ENCODE measurements around the gene STRN3. TPM values are rescaled to one million over a fixed set of nuclear protein-coding genes. Genes with fewer than 3 reads are reported as not detected.

STRN3 gene
- total and polyA plus RNA-seq, 2 of the 8 experiments (the other 6 are each of a cell fraction or from before 2014, with no cell fraction given) = 8.7 to 38.1 TPM

GRCh38 chr14:30853946-30854345 lies 172.2 kb downstream of the STRN3 start:
- no peaks in the 10 kb centered on the region for H3K27me3 ChIP-seq (replicated peaks in 1 of 4; ENCODE audit: control insufficient read depth in 3 of 4, extremely low read depth in 1 of 4, insufficient read depth in 3 of 4, low read length in 3 of 4)
- H3K14ac ChIP-seq (ENCODE audit: insufficient read length) = no peak overlapping the region
- no peak overlapping the region for H2BK120ac ChIP-seq (replicated peaks; ENCODE audit: low read depth, low read length)
- H2BK15ac ChIP-seq (ENCODE audit: low read length) = no peak overlapping the region
- DNase-seq (ENCODE audit: low read depth in 1 of 2, low spot score in 2 of 2) (no peak), FAIRE-seq (no peak)
- H3K36me3 ChIP-seq (ENCODE audit: control insufficient read depth in 2 of 4, insufficient read depth in 4 of 4, low read length in 3 of 4) = no peaks in the 10 kb centered on the region
- H3K9ac ChIP-seq (replicated peaks in 1 of 4; ENCODE audit: extremely low read depth in 1 of 4, low read depth in 3 of 4, low read length in 3 of 4) = no peak overlapping the region
- no peak for TF ChIP-seq ASH2L (IDR thresholded peaks at IDR 0.05; ENCODE audit: low read length)
- TF ChIP-seq TCF12 (IDR thresholded peaks at IDR 0.05; ENCODE audit: low read depth, low read length) = no peak
- no peak for TF ChIP-seq YY1 (IDR thresholded peaks at IDR 0.05; ENCODE audit: low read depth, low read length)
- TF ChIP-seq EZH2 (IDR thresholded peaks at IDR 0.05; ENCODE audit: low read depth, low read length, severe bottlenecking) = no peak
- TF ChIP-seq CBX5 (IDR thresholded peaks at IDR 0.05; ENCODE audit: low read depth, low read length) = no peak
- TF ChIP-seq KDM4A (IDR thresholded peaks at IDR 0.05; ENCODE audit: low read depth, low read length, severe bottlenecking) = no peak
- no peak for TF ChIP-seq CHD2 (IDR thresholded peaks at IDR 0.05; ENCODE audit: low read length)
- no peak for TF ChIP-seq EP300 (IDR thresholded peaks at IDR 0.05; ENCODE audit: borderline replicate concordance in 1 of 2, low read depth in 2 of 2, low read length in 2 of 2)
- no peak for TF ChIP-seq JUN (IDR thresholded peaks at IDR 0.05; ENCODE audit: low read depth, low read length)
- no peak for TF ChIP-seq CREB1 (IDR thresholded peaks at IDR 0.05)
- no peak for TF ChIP-seq GTF2F1 (IDR thresholded peaks at IDR 0.05; ENCODE audit: borderline replicate concordance, low read depth, low read length)
- TF ChIP-seq CTBP2 (IDR thresholded peaks at IDR 0.05; ENCODE audit: borderline replicate concordance, insufficient read depth, insufficient read length, low read length) = no peak
- TF ChIP-seq KDM5A (IDR thresholded peaks at IDR 0.05; ENCODE audit: low read length) = no peak
- H3K4me3 ChIP-seq (ENCODE audit: extremely low read depth in 1 of 4, insufficient read depth in 2 of 4, low read depth in 3 of 4, low read length in 4 of 4) = no peak overlapping the region
- no peaks in the 10 kb centered on the region; a peak in 1 of 7 replicates for H3K4me1 ChIP-seq (replicated peaks in 1 of 4; ENCODE audit: control insufficient read depth in 3 of 4, insufficient read depth in 4 of 4, low read length in 3 of 4)
- no peak overlapping the region for H2AFZ ChIP-seq (ENCODE audit: low read length)
- H3K4me2 ChIP-seq (ENCODE audit: insufficient read depth in 1 of 2, low read depth in 2 of 2, low read length in 2 of 2) = no peak overlapping the region
- H3K56ac ChIP-seq (replicated peaks; ENCODE audit: insufficient read length, low read depth, low read length) = no peak overlapping the region
- H3K4ac ChIP-seq (replicated peaks; ENCODE audit: insufficient read length, low read depth, low read length) = no peak overlapping the region
- H3K79me1 ChIP-seq (ENCODE audit: low read depth, low read length) = no peaks in the 10 kb centered on the region
- H2AK5ac ChIP-seq (ENCODE audit: low read depth, low read length) = no peak overlapping the region
- H4K91ac ChIP-seq (replicated peaks; ENCODE audit: insufficient read length, low read length) = no peak overlapping the region
- no peaks in the 10 kb centered on the region for H3K23me2 ChIP-seq (ENCODE audit: low read depth, low read length)
- H3K9me3 ChIP-seq (ENCODE audit: insufficient read depth in 2 of 2, low read depth in 1 of 2, low read length in 1 of 2) = no peaks in the 10 kb centered on the region
- ChIA-PET CTCF (ENCODE audit: partially characterized antibody) (interaction anchor here (1.0 kb wide), 1 partner anchor 110 kb away, joined by 3 read pairs; no protein-coding TSS in a partner anchor), POLR2A (ENCODE audit: partially characterized antibody) (interaction anchor here (1.3 kb wide), 1 partner anchor 14 kb away, joined by 3 read pairs; no protein-coding TSS in a partner anchor)
- H4K5ac ChIP-seq (ENCODE audit: insufficient read length, low read depth, low read length) = no peak overlapping the region
- no peak overlapping the region for H3K23ac ChIP-seq (ENCODE audit: insufficient read length)
- no peak overlapping the region for H3K27ac ChIP-seq (ENCODE audit: low read depth, low read length)
- H2BK5ac ChIP-seq (ENCODE audit: low read depth, low read length) = no peak overlapping the region
- H3K79me2 ChIP-seq (ENCODE audit: control insufficient read depth in 1 of 2, insufficient read depth in 2 of 2, low read length in 2 of 2) = no peaks in the 10 kb centered on the region
- no peaks in the 10 kb centered on the region for H4K20me1 ChIP-seq (replicated peaks in 1 of 2; ENCODE audit: control insufficient read depth in 1 of 2, insufficient read depth in 2 of 2, low read length in 2 of 2)
- H4K8ac ChIP-seq (ENCODE audit: extremely low read depth, insufficient read depth, low read length) = no peak overlapping the region
- no peak overlapping the region for H3K18ac ChIP-seq (ENCODE audit: extremely low read depth, low read length)
- H2BK12ac ChIP-seq (ENCODE audit: low read depth, low read length) = no peak overlapping the region
- no peak overlapping the region for H2BK20ac ChIP-seq (ENCODE audit: low read length)

All from H1 (cell line).